Activated T-helper 9 cell treated with anti-CD3 and anti-CD28 coated beads, Interleukin-2, amount 50 U/mL, for 16 hours (primary cell): ENCODE data around the gene RHBDL1.
"Not testable (repeated sequence)": the region's sequence is repeated elsewhere in the genome, so short reads cannot be mapped to it uniquely, and the experiment has no call there.

ENCODE experiments used
- DNase-seq: peaks from one replicate; pipeline ENCODE4 v3.0.0-alpha.2; 2020; ENCODE audit warnings: low read depth

Gene RHBDL1

GRCh38 chr16:686459-687260 lies 11.2 kb downstream of the RHBDL1 start:
- no peak for DNase-seq

- DNase-seq: no peak
Measured at GRCh38 chr16:687499-687898, 12.0 kb downstream of the RHBDL1 start.

GRCh38 chr16:689175-689897 lies 13.9 kb downstream of the RHBDL1 start:
- no peak for DNase-seq

GRCh38 chr16:691242-691641 lies 15.8 kb downstream of the RHBDL1 start:
- not testable (repeated sequence) for DNase-seq

DNA sequence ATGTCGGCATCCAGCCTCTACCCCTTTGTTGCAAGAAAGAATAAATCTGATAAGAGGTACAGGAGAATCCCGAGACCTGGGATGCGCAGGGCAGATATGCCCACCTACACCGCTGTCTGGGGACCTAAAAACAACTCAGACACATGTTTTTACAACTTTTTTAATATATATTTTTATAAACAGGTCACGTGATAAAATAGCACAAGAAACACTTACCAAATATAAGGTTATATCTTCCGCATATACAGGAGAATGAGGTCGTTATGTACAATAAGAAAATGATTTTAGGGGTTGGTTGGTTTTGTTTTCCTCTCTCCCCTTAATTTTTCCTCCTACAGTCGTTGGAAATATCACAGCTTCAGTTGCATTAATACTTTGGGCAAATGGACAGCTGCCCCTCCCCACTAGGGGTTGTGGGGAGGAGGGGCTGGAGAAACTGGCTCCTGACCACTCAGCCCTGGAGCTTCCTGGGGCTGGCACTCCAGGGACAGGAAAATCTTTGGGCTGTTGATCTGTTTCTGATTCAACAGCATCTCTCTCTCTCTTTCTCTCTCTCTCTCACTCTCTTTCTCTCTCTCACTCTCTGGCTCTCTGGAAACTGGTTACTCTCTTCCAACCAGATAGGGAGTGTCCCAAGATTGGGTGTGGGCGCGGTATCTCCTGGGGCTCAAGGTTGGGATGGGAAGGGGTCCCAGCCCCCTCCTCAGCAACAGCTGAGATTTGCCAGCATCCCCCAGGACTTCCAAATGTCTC lies 17.1 kb downstream of the RHBDL1 start:
- DNase-seq: no peak

- no peak for DNase-seq
Measured at GRCh38 chr16:693364-693763, 17.9 kb downstream of the RHBDL1 start.

DNA sequence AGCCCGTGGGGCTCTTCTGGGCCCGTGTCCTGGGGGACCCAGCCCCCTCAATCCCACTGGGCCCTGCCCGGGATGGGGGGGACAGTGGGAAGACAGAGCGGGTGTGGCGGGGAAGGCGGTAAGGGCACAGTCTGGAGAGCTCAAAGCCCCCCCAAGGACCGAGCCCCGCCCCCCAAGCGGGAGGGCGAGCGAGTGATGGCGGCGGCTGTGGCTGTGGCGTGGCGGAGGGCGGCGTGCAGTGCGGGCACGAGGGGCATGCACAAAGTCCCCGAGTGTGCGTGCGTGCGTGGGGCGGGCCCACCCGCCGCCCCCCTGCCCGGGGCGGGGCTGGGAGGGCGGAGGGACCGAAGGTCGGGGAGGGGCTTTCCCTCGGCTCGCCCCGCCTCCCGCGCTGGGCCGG lies 18.3 kb downstream of the RHBDL1 start:
- DNase-seq: no peak

DNA sequence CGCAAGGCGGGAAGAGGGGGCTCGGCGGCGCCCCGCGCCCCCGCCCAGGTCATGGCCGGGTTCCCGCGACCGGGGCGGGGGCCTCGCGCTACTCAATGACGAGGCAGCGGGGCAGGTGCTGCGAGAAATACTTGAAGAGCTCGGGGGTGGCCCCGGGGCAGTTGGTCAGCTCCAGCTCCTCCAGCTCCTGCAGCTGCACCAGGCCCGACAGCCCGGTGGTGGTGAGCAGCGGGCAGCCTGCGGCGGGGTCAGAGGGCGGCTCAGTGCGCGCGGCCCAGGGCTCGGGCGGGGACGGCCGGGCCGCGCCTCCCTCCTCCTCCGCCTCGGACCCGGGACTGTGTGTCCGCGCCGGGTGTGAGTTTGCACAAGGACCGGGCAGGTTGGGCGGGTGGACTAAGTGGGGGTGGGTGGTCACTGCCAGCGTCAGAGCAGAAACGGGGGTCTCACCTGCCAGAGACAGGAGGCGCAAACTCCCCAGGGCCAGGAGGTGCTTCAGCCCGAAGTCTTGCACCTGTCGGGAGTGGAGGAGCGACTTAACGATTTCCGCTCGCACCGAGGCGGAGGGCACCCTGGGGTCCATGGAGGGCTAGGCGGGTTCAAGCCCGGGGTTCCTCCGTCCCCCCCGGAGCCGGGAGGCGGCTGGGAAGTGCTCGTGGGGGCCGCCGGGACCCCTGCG lies 18.9 kb downstream of the RHBDL1 start:
- no peak for DNase-seq

- DNase-seq: no peak
Measured at GRCh38 chr16:694863-695354, 19.4 kb downstream of the RHBDL1 start.

- DNase-seq: peak; percentile 63
Measured at GRCh38 chr16:695355-696089, 20.1 kb downstream of the RHBDL1 start.

DNA sequence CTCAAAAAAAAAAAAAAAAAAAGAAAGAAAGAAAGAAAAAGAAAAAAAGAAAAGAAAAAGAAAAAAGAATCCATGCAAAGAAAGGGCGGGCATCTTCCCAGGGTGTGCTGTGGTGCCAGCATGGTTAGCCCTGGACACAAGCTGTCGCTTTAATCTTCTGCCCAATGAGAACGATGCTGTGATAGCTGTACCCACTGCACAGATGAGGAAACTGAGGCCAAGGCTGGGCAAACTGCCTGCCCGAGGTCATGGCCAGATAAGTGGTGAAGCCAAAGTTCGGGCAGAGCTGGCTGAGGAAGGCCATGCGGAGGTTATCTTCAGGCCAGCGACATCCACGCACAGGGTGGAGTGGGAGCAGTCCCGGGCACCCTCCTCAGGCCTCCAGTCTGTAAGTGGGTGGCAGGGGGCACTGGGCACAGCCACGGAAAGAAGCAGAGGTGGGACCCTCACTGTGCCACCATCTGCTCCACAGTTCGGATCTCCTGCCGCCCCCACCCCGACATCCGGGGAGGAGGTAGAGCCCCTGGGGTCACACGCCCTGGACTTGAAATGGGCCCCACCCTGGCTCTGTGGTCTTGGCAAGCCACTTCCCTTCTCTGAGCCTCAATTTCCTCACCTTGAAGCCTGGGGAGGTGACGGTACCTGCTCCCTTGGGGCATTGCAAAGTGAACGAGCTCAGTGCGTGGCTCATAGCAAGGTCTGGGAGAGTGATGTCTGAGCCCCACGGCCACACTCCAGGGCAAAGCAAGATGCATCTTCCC lies 23.6 kb downstream of the RHBDL1 start:
- DNase-seq: no peak

- peak; percentile 38 for DNase-seq
Measured at GRCh38 chr16:700684-701584, 25.5 kb downstream of the RHBDL1 start.

DNA sequence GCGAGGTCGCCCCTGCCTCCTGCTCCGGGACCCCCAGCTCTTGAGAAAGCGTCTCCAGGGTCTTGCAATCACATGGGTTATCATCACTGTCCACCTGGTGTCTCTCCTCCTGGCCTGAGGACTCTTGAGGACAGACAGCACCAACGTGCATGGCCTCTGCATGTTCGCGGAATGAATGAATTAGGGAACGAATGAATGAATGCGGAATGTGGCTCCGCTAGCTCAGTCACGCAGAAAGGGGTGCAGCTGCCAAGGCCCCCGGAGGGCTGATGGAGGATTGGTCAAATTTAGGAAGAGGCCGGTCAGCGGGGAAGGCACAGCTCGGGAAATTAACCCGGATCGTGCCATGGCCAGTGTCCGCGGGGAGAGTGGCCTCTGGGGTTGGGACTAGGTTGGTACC lies 26.9 kb downstream of the RHBDL1 start:
- no peak for DNase-seq

- DNase-seq: no peak
Measured at GRCh38 chr16:703406-703805, 27.9 kb downstream of the RHBDL1 start.

DNA sequence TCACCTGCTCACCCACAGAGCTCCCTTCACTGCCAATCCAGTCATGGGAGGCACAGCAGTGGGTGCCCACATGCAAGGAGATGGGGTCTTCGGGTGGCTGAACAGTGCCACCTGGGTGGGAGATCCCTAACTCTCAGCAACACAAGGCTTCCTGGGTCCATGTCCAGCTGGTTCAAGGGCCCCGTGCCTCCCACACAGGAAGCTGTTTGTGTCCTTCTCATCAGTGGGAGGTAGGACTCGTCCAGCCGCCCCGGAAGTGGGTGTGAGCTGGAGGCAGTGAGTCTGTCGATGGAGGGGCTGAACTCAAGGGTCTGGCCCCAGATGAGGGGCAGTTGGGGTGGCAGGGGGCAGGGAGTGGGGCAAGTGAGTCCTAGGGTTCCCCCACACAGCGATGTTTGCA lies 28.6 kb downstream of the RHBDL1 start:
- DNase-seq: no peak

GRCh38 chr16:704552-705380 lies 29.3 kb downstream of the RHBDL1 start:
- no peak for DNase-seq

- no peak for DNase-seq
Measured at GRCh38 chr16:705431-706188, 30.1 kb downstream of the RHBDL1 start, which contains the start of gene FBXL16. TSS of gene FBXL16 (minus strand) at chr16:705801. CDS start at chr16:697405, 8,396 bp downstream.
